Smooth muscle cell (in vitro differentiated cells): Measurements from ENCODE around the gene PPP4C. TPM values are rescaled to one million over a fixed set of nuclear protein-coding genes. Genes with fewer than 3 reads are reported as not detected.

Experiments used
- DNase-seq: peaks from one replicate; lab custom pipeline; 2025; ENCODE audit not compliant: unreplicated experiment; lab: John Stamatoyannopoulos, UW
- H2AFZ ChIP-seq: fragments of 200-600 bp; sonication (generic); 2 replicates; pipeline ENCODE4 v1.6.0; 2016; ENCODE audit warnings: antibody characterized with exemption, low read depth, mild to moderate bottlenecking
- H3F3A ChIP-seq: fragments of 200-600 bp; sonication (generic); 2 replicates; pipeline ENCODE4 v1.6.0; 2017; ENCODE audit warnings: antibody characterized with exemption, low read depth
- H3K27ac ChIP-seq: fragments of 200-600 bp; sonication (generic); 2 replicates; pipeline ENCODE4 v1.5.1; 2016; ENCODE audit warnings: low read depth, mild to moderate bottlenecking
- H3K27me3 ChIP-seq: fragments of 200-600 bp; sonication (generic); 2 replicates; pipeline ENCODE4 v1.6.1; 2016; ENCODE audit warnings: low read depth, mild to moderate bottlenecking
- H3K36me3 ChIP-seq: fragments of 200-600 bp; sonication (generic); 2 replicates; pipeline ENCODE4 v1.5.1; 2016; ENCODE audit warnings: low read depth
- H3K4me1 ChIP-seq: fragments of 200-600 bp; sonication (generic); 2 replicates; pipeline ENCODE4 v1.5.1; 2016; ENCODE audit warnings: low read depth
- H3K4me2 ChIP-seq: fragments of 200-600 bp; sonication (generic); 2 replicates; pipeline ENCODE4 v1.6.0; 2016; ENCODE audit warnings: mild to moderate bottlenecking
- H3K4me3 ChIP-seq: fragments of 200-600 bp; sonication (generic); 2 replicates; pipeline ENCODE4 v1.5.1; 2016; ENCODE audit warnings: mild to moderate bottlenecking
- H3K79me2 ChIP-seq: fragments of 200-600 bp; sonication (generic); 2 replicates; pipeline ENCODE4 v1.6.0; 2016; ENCODE audit warnings: low read depth, mild to moderate bottlenecking
- H3K9ac ChIP-seq: fragments of 200-600 bp; sonication (generic); 2 replicates; pipeline ENCODE4 v1.6.0; 2016; ENCODE audit warnings: low read depth
- H3K9me3 ChIP-seq: fragments of 200-600 bp; sonication (generic); replicated peaks from 2 replicates; pipeline ENCODE4 v1.5.1; 2016; ENCODE audit warnings: low read depth
- H4K20me1 ChIP-seq: fragments of 200-600 bp; sonication (generic); 2 replicates; pipeline ENCODE4 v1.6.0; 2016; ENCODE audit warnings: low read depth
- CTCF ChIP-seq: fragments of 200-600 bp; sonication (generic); IDR thresholded peaks from 2 replicates; pipeline ENCODE4 v1.5.1; 2017; ENCODE audit warnings: borderline replicate concordance, mild to moderate bottlenecking, antibody characterized with exemption; ENCODE audit not compliant: insufficient read depth, poor library complexity, severe bottlenecking
- WGBS: methylation state at CpG from one replicate; pipeline ENCODE4 v1.1.7; 2016; ENCODE audit warnings: low lambda C conversion rate; 5-methylcytosine and 5-hydroxymethylcytosine counted together
- polyA plus RNA-seq: library from polyadenylated mRNA; unstranded; fragments of >200 nt; fragmentation: Nextera tagmentation; extraction: Ambion mirVana; gene quantifications from 2 replicates; pipeline ENCODE4 v1.2.1, GENCODE V29; 2016
- total RNA-seq: library from RNA; depleted of rRNA; stranded (reverse); fragments of >200 nt; gene quantifications from 2 replicates; pipeline ENCODE4 v1.2.3, GENCODE V29; 2014

The PPP4C gene
- total and polyA plus RNA-seq, 2 experiments from 2014 or later, result 111 to 224 TPM

- 29% methylated on average over 18 of the region's 18 CpGs for whole genome bisulfite sequencing
- Histone ChIP-seq H3F3A (no peaks in the 10 kb centered on the region), H3K36me3 (no peaks in the 10 kb centered on the region), H3K4me1 (peaks cover 3% of the 10 kb centered on the region), H3K79me2 (no peaks in the 10 kb centered on the region), H3K4me3 (no peak overlapping the region), H4K20me1 (no peaks in the 10 kb centered on the region), H3K9ac (no peak overlapping the region), H3K4me2 (no peak overlapping the region), H3K27ac (no peak overlapping the region), H2AFZ (no peak overlapping the region), H3K27me3 (peaks cover 46% of the 10 kb centered on the region), H3K9me3 (no peaks in the 10 kb centered on the region)
- no peak for DNase-seq
- TF ChIP-seq CTCF, result no peak
Observed at GRCh38 chr16:30028438-30029076, 47.2 kb upstream of the PPP4C start.

- Histone ChIP-seq H3K27me3 (peaks cover 50% of the 10 kb centered on the region), H3K27ac (no peak overlapping the region), H3F3A (no peaks in the 10 kb centered on the region), H4K20me1 (no peaks in the 10 kb centered on the region), H2AFZ (no peak overlapping the region), H3K9me3 (no peaks in the 10 kb centered on the region), H3K79me2 (no peaks in the 10 kb centered on the region), H3K4me1 (peaks cover 3% of the 10 kb centered on the region), H3K9ac (no peak overlapping the region), H3K4me3 (no peak overlapping the region), H3K4me2 (no peak overlapping the region), H3K36me3 (no peaks in the 10 kb centered on the region)
- DNase-seq, result no peak
- TF ChIP-seq CTCF, result no peak
- WGBS, result 29% methylated on average over 17 of the region's 23 CpGs
Observed at GRCh38 chr16:30030011-30030685, 45.6 kb upstream of the PPP4C start.

GRCh38 chr16:30030841-30031413 lies 44.9 kb upstream of the PPP4C start, which contains the start of gene TLCD3B:
Gene TLCD3B (minus strand): TSS chr16:30031271. CDS start chr16:30030527, 744 bp downstream.
- Histone ChIP-seq H3F3A (no peaks in the 10 kb centered on the region), H2AFZ (no peak within 1 kb of the TSS), H3K9ac (no peak within 1 kb of the TSS), H4K20me1 (no peaks in the 10 kb centered on the region), H3K9me3 (no peaks in the 10 kb centered on the region), H3K36me3 (no peaks in the 10 kb centered on the region), H3K4me3 (peak within 1 kb of the TSS; percentile 40), H3K27me3 (peaks cover 53% of the 10 kb centered on the region), H3K4me2 (peak within 1 kb of the TSS; percentile 82), H3K79me2 (no peaks in the 10 kb centered on the region), H3K27ac (no peak within 1 kb of the TSS), H3K4me1 (peaks cover 3% of the 10 kb centered on the region)
- no peak for DNase-seq
- 1% methylated on average over 8 of the region's 27 CpGs for WGBS
- TF ChIP-seq CTCF, result no peak
